ENCODE data around the gene KLRK1. TPM values are rescaled to one million over a fixed set of nuclear protein-coding genes. Genes with fewer than 3 reads are reported as not detected.
"Not testable (repeated sequence)": the region's sequence is repeated elsewhere in the genome, so short reads cannot be mapped to it uniquely, and the experiment has no call there.

Gene KLRK1
- total RNA-seq, 2 donors from 2014 or later, result 80.4 to 126 TPM

- no peak overlapping the region for H3K27ac Mint-ChIP-seq
- H3K36me3 Mint-ChIP-seq, result peaks cover 25% of the 10 kb centered on the region
- ATAC-seq, result peak; percentile 79 to 84
- DNase-seq (ENCODE audit: low spot score), result peak; percentile 65
- no peak overlapping the region for H3K4me3 Mint-ChIP-seq
- H3K27me3 Mint-ChIP-seq, result no peaks in the 10 kb centered on the region
- peaks cover 29 to 48% of the 10 kb centered on the region in 2 donors for H3K4me1 Mint-ChIP-seq (ENCODE audit: low read depth in 2 of 2)
- peaks cover 8% of the 10 kb centered on the region for H3K9me3 Mint-ChIP-seq
Measured at GRCh38 chr12:10363914-10364814, 25.7 kb downstream of the KLRK1 start.

GRCh38 chr12:10363658-10363913 is 26.3 kb downstream of the KLRK1 start:
- Mint-ChIP-seq H3K27ac (no peak overlapping the region), H3K4me3 (no peak overlapping the region), H3K36me3 (peaks cover 20% of the 10 kb centered on the region), H3K27me3 (no peaks in the 10 kb centered on the region), H3K4me1 (ENCODE audit: low read depth in 2 of 2) (peaks cover 31 to 49% of the 10 kb centered on the region in 2 donors), H3K9me3 (peaks cover 4% of the 10 kb centered on the region)
- ATAC-seq (no peak), DNase-seq (ENCODE audit: low spot score) (no peak)

DNA sequence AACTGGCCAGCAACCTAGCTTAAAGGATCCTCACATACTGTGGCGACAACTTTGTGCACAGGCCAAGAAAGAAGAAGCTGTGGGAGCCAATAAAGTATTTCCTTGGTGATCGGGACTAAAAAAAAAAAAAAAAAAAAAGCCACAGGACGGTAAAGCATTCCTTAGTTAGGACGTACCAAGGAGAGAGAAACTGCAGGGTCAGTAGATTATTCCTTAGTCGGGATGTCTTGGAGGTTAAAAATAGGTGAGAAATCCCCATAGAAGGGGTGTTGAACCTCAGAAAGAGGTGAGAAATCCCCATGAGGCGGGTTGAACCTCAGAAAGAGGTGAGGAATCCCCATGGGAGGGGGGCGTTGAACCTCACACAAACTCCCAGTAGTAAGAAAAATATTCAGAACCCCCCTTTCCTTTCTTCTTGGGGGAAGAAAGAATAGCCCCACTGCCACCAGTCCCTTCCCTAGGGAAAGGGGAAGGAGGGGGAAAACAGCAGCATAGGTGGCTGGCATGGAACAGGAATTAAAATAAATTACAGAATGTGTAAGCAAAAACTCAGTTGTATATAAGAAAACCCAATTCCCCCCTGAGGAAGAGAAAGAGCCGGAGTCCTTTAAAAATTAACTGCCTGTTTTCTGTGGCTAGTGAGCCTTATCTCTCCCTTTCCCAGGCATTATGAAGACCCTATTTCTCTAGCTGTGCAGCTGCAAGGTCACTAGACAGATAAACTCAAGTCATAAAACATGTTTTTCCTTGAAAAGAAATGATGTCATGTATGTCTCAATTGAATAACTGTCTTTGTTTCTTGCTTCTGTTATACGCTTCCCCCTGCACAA is 26.8 kb downstream of the KLRK1 start:
- ATAC-seq (no peak), DNase-seq (ENCODE audit: low spot score) (no peak)
- Mint-ChIP-seq H3K36me3 (peaks cover 15% of the 10 kb centered on the region), H3K27me3 (no peaks in the 10 kb centered on the region), H3K4me1 (ENCODE audit: low read depth in 2 of 2) (peaks cover 26 to 45% of the 10 kb centered on the region in 2 donors), H3K27ac (no peak overlapping the region), H3K4me3 (no peak overlapping the region), H3K9me3 (peaks cover 1% of the 10 kb centered on the region)

GRCh38 chr12:10362325-10362724 is 27.5 kb downstream of the KLRK1 start:
- no peak for DNase-seq (ENCODE audit: low spot score)

DNA sequence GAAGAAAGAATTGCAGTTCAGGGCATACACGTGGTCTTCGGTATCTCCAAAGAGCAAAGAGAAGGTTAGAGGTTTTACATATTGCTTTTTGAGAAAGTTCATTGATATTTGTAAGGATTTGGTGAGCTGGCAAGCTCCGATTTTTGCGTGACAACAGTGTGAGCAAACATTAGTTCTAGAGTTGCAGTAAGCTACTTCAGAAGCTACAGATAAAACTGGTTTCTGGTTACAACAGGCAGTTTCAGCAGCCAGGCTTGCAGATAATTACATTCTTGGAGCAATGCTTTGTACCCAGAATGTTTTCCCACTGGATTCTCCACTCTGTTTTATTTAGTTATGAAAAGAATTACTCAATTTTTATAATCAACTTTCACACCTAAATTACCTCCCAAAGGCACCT is 28.2 kb downstream of the KLRK1 start:
- ATAC-seq (no peak), DNase-seq (ENCODE audit: low spot score) (no peak)
- Mint-ChIP-seq H3K36me3 (peaks cover 4% of the 10 kb centered on the region), H3K4me3 (no peak overlapping the region), H3K9me3 (no peaks in the 10 kb centered on the region), H3K27me3 (no peaks in the 10 kb centered on the region), H3K27ac (peak overlapping the region; percentile 14 to 39), H3K4me1 (ENCODE audit: low read depth in 2 of 2) (peaks cover 29 to 39% of the 10 kb centered on the region in 2 donors)

More at GRCh38 chr12:10362325-10362724, 27.5 kb downstream of the KLRK1 start:
- H3K9me3 Mint-ChIP-seq, result no peaks in the 10 kb centered on the region
- no peak for ATAC-seq
- no peaks in the 10 kb centered on the region for H3K27me3 Mint-ChIP-seq
- H3K4me1 Mint-ChIP-seq (ENCODE audit: low read depth in 2 of 2), result peaks cover 29 to 39% of the 10 kb centered on the region in 2 donors
- no peak overlapping the region for H3K27ac Mint-ChIP-seq
- H3K36me3 Mint-ChIP-seq, result peaks cover 8% of the 10 kb centered on the region
- no peak overlapping the region for H3K4me3 Mint-ChIP-seq

GRCh38 chr12:10361084-10361483 is 28.8 kb downstream of the KLRK1 start:
- no peaks in the 10 kb centered on the region for H3K9me3 Mint-ChIP-seq
- no peak for DNase-seq (ENCODE audit: low spot score)
- no peak for ATAC-seq
- no peaks in the 10 kb centered on the region for H3K27me3 Mint-ChIP-seq
- peak overlapping the region; percentile 14 to 39 for H3K27ac Mint-ChIP-seq
- peaks cover 4% of the 10 kb centered on the region for H3K36me3 Mint-ChIP-seq
- peaks cover 29 to 39% of the 10 kb centered on the region in 2 donors for H3K4me1 Mint-ChIP-seq (ENCODE audit: low read depth in 2 of 2)
- no peak overlapping the region for H3K4me3 Mint-ChIP-seq

DNA sequence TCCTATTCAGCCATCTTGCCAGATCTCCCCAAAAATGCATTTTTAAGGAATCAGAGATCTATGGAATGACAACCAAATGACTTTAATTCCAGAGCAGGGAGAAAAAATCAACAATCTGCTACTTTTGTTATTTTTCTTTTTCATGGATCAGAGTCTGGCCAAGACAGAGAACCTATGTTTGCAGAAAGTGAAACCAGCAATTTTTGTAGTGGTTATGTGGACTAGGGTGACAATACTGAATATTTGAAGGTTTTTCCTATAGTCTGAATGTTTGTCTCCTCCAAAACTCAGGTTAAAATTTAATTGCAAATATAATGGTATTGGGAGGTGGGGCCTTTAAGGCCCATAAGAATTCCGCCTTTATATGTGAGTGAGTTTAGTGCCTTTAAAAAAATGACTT is 30.9 kb downstream of the KLRK1 start:
- H3K9me3 Mint-ChIP-seq, result no peaks in the 10 kb centered on the region

DNA sequence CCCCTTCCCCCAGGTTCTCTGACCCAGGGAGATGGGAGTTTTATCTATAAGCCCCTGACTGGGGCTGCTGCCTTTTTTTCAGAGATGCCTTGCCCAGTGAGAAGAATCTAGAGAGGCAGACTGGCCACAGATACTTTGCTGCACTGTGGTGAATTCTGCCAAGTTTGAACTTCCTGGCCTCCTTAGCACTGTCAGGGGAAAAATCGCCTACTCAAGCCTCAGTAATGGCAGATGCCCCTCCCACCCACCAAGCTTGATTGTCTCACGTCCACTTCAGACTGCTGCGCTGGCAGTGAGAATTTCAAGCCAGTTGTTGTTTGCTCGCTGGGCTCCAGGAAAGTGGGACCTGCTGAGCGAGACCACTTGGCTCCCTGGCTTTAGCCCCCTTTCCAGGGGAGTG is 31.7 kb downstream of the KLRK1 start:
- Mint-ChIP-seq H3K27me3 (no peaks in the 10 kb centered on the region), H3K36me3 (peaks cover 12% of the 10 kb centered on the region), H3K4me1 (ENCODE audit: low read depth in 2 of 2) (peaks cover 37 to 49% of the 10 kb centered on the region in 2 donors), H3K4me3 (no peak overlapping the region), H3K9me3 (no peaks in the 10 kb centered on the region), H3K27ac (peak overlapping the region in 1 of 2 donors; percentile 66)
- DNase-seq (ENCODE audit: low spot score) (no peak), ATAC-seq (peak; percentile 57 to 71)

More for the DNA sequence above, 30.9 kb downstream of the KLRK1 start:
- Mint-ChIP-seq H3K27me3 (no peaks in the 10 kb centered on the region), H3K4me3 (peak overlapping the region; percentile 62), H3K27ac (peak overlapping the region; percentile 55 to 66), H3K4me1 (ENCODE audit: low read depth in 2 of 2) (peaks cover 33 to 42% of the 10 kb centered on the region in 2 donors), H3K36me3 (peaks cover 5% of the 10 kb centered on the region)
- ATAC-seq, result no peak
- no peak for DNase-seq (ENCODE audit: low spot score)

DNA sequence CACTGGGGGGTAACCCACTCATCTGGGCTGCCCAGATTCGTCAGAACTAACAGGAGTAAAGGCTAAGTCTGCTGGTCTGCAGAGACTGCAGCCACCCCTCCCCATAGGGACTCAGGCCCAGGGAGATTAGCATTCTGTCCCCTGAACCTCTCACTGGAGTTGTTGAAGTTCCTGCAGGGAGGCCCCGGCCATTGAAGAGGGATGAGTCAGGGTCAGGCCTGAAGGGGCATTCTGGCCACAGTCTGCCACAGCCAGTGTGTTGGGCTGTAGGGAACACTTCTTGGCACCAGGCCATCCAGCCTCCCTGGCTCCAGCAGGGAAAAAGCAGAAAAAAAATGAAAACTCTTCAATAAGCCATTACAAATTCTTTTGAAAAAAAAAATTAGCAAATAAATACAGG is 35.3 kb downstream of the KLRK1 start:
- Mint-ChIP-seq H3K27ac (peak overlapping the region; percentile 33 to 74), H3K36me3 (peaks cover 24% of the 10 kb centered on the region), H3K9me3 (peaks cover 4% of the 10 kb centered on the region), H3K4me1 (ENCODE audit: low read depth in 2 of 2) (peaks cover 25 to 29% of the 10 kb centered on the region in 2 donors), H3K27me3 (no peaks in the 10 kb centered on the region), H3K4me3 (peak overlapping the region; percentile 47)
- DNase-seq (ENCODE audit: low spot score) (no peak), ATAC-seq (no peak)

DNA sequence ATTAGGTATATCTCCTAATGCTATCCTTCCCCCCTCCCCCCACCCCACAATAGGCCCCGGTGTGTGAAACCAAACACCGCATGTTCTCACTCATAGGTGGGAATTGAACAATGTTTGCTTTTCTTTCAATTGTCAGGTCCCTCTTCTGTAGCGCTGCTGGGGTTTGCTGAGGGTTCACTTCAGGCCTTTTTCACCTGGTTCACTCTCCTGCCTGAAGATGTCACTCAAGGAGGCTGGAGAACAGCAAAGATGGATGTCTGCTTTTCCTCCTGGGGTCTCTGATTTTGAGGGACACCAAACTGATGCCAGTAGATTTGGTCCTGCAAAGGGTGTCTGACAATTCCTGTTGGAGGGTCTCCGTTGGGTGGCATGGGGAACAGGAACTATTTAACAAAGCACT is 35.8 kb downstream of the KLRK1 start:
- Mint-ChIP-seq H3K4me3 (peak overlapping the region; percentile 47), H3K9me3 (peaks cover 4% of the 10 kb centered on the region), H3K27me3 (no peaks in the 10 kb centered on the region), H3K4me1 (ENCODE audit: low read depth in 2 of 2) (peaks cover 21 to 25% of the 10 kb centered on the region in 2 donors), H3K27ac (peak overlapping the region; percentile 33 to 74), H3K36me3 (peaks cover 24% of the 10 kb centered on the region)
- peak in 1 of 2 donors; percentile 43 for ATAC-seq
- DNase-seq (ENCODE audit: low spot score), result no peak

- Mint-ChIP-seq H3K4me1 (ENCODE audit: low read depth in 2 of 2) (peaks cover 15 to 19% of the 10 kb centered on the region in 2 donors), H3K36me3 (peaks cover 31% of the 10 kb centered on the region)
- H3K27ac Mint-ChIP-seq; H3K27me3 Mint-ChIP-seq; H3K4me3 Mint-ChIP-seq; H3K9me3 Mint-ChIP-seq; DNase-seq (ENCODE audit: low spot score); ATAC-seq: not testable (repeated sequence)
Measured at GRCh38 chr12:10351457-10351856, 38.4 kb downstream of the KLRK1 start.

GRCh38 chr12:10341892-10342509 is 47.8 kb downstream of the KLRK1 start:
- ATAC-seq, result no peak
- Mint-ChIP-seq H3K9me3 (peaks cover 7% of the 10 kb centered on the region), H3K4me3 (peak overlapping the region; percentile 9), H3K36me3 (peaks cover 18% of the 10 kb centered on the region), H3K27ac (peak overlapping the region in 1 of 2 donors; percentile 58), H3K4me1 (ENCODE audit: low read depth in 2 of 2) (peaks cover 14 to 23% of the 10 kb centered on the region in 2 donors), H3K27me3 (no peaks in the 10 kb centered on the region)
- DNase-seq (ENCODE audit: low spot score), result no peak

- not testable (repeated sequence) for H3K27ac Mint-ChIP-seq; DNase-seq (ENCODE audit: low spot score); H3K4me3 Mint-ChIP-seq; H3K27me3 Mint-ChIP-seq; H3K9me3 Mint-ChIP-seq; ATAC-seq
- H3K4me1 Mint-ChIP-seq (ENCODE audit: low read depth in 2 of 2), result peaks cover 14 to 28% of the 10 kb centered on the region in 2 donors
- H3K36me3 Mint-ChIP-seq, result peaks cover 17% of the 10 kb centered on the region
Measured at GRCh38 chr12:10340946-10341345, 48.9 kb downstream of the KLRK1 start.
